H1 (cell line): ENCODE results near the gene PDGFB. TPM values are rescaled to one million over a fixed set of nuclear protein-coding genes. Genes with fewer than 3 reads are reported as not detected.

Experiments used
- CTCF ChIA-PET: fragments of 300-600 bp; sonication (Branson Sonifier 250); formaldehyde crosslinking; loops from one replicate; lab custom pipeline; 2021; ENCODE audit not compliant: partially characterized antibody; lab: Charles Lee
- POLR2A ChIA-PET: fragments of 300-600 bp; sonication (Branson Sonifier 250); formaldehyde crosslinking; loops from one replicate; lab custom pipeline; 2021; ENCODE audit warnings: inconsistent platforms; ENCODE audit not compliant: partially characterized antibody; lab: Charles Lee
- DNase-seq, 2 experiments: peaks; one replicate each; pipeline versions ENCODE4 v3.0.0 to v3.0.0-alpha.2; 2010 to 2022; ENCODE audit warnings: low spot score in 2 of 2, low read depth in 1 of 2, mixed read lengths in 1 of 2
- FAIRE-seq: peaks from 2 replicates; lab custom pipeline; 2011; peaks lifted over from hg19 to GRCh38; lab: Jason Lieb, UNC
- H2AFZ ChIP-seq: 2 replicates; pipeline ENCODE4 v1.8.1; 2012; ENCODE audit warnings: low read length, inconsistent platforms
- H2AK5ac ChIP-seq: 2 replicates; pipeline ENCODE4 v1.6.1; 2013; ENCODE audit warnings: low read depth, low read length
- H2BK120ac ChIP-seq: replicated peaks from 2 replicates; pipeline ENCODE3; 2013; ENCODE audit warnings: low read depth, low read length, inconsistent platforms
- H2BK12ac ChIP-seq: 2 replicates; pipeline ENCODE4 v1.6.1; 2013; ENCODE audit warnings: low read depth, low read length
- H2BK15ac ChIP-seq: 2 replicates; pipeline ENCODE4 v1.6.1; 2013; ENCODE audit warnings: low read length
- H2BK20ac ChIP-seq: 2 replicates; pipeline ENCODE4 v1.6.1; 2013; ENCODE audit warnings: low read length
- H2BK5ac ChIP-seq: 2 replicates; pipeline ENCODE4 v1.6.1; 2013; ENCODE audit warnings: low read depth, low read length
- H3K14ac ChIP-seq: 2 replicates; pipeline ENCODE4 v1.6.1; 2013; ENCODE audit warnings: inconsistent platforms; ENCODE audit not compliant: insufficient read length
- H3K18ac ChIP-seq: 2 replicates; pipeline ENCODE4 v1.6.1; 2013; ENCODE audit warnings: low read length; ENCODE audit errors: extremely low read depth
- H3K23ac ChIP-seq: 2 replicates; pipeline ENCODE4 v1.6.1; 2013; ENCODE audit warnings: inconsistent platforms; ENCODE audit not compliant: insufficient read length
- H3K23me2 ChIP-seq: 2 replicates; pipeline ENCODE4 v1.6.1; 2013; ENCODE audit warnings: low read depth, low read length
- H3K27ac ChIP-seq: 2 replicates; pipeline ENCODE4 v1.6.1; 2011; ENCODE audit warnings: low read depth, low read length, inconsistent platforms
- H3K27me3 ChIP-seq, 4 experiments: replicated peaks in 1 of 4; 1 replicate in 1 of 4; 2 replicates in 3 of 4; pipeline versions ENCODE4 v1.6.1 to v1.8.1; 2011 to 2013; ENCODE audit warnings: low read length in 3 of 4, mild to moderate bottlenecking in 3 of 4, inconsistent platforms in 2 of 4, mixed read lengths in 2 of 4, moderate library complexity in 1 of 4; ENCODE audit not compliant: control insufficient read depth in 3 of 4, insufficient read depth in 3 of 4; ENCODE audit errors: extremely low read depth in 1 of 4
- H3K36me3 ChIP-seq, 4 experiments: 2 replicates each; pipeline versions ENCODE4 v1.6.1 to v1.8.1; 2011 to 2013; ENCODE audit warnings: mild to moderate bottlenecking in 4 of 4, low read length in 3 of 4, moderate library complexity in 2 of 4, control low read depth in 1 of 4, inconsistent platforms in 1 of 4; ENCODE audit not compliant: insufficient read depth in 4 of 4, control insufficient read depth in 2 of 4
- H3K4ac ChIP-seq: replicated peaks from 2 replicates; pipeline ENCODE3; 2013; ENCODE audit warnings: low read length, low read depth, mixed read lengths, inconsistent platforms; ENCODE audit not compliant: insufficient read length
- H3K4me1 ChIP-seq, 4 experiments: replicated peaks in 1 of 4; 1 replicate in 1 of 4; 2 replicates in 3 of 4; pipeline versions ENCODE4 v1.6.1 to v1.8.1; 2011 to 2013; ENCODE audit warnings: low read length in 3 of 4, inconsistent platforms in 2 of 4, mixed read lengths in 1 of 4; ENCODE audit not compliant: insufficient read depth in 4 of 4, control insufficient read depth in 3 of 4
- H3K4me2 ChIP-seq, 2 experiments: 2 replicates each; pipeline versions ENCODE4 v1.6.1 to v1.8.1; 2011 to 2013; ENCODE audit warnings: low read depth in 2 of 2, low read length in 2 of 2, control low read depth in 1 of 2, inconsistent platforms in 1 of 2, mild to moderate bottlenecking in 1 of 2; ENCODE audit not compliant: insufficient read depth in 1 of 2
- H3K4me3 ChIP-seq, 4 experiments: fragments of 200-600, 300-600 bp in 1 of 4; sonication (generic), shearing (Covaris generic), sonication (Bioruptor Twin) in 1 of 4; 2 replicates each; pipeline versions ENCODE4 v1.5.1 to v1.8.1; 2011 to 2016; ENCODE audit warnings: low read length in 4 of 4, low read depth in 3 of 4, control low read depth in 2 of 4, inconsistent platforms in 2 of 4, mild to moderate bottlenecking in 2 of 4, mixed read lengths in 1 of 4, moderate library complexity in 1 of 4; ENCODE audit not compliant: insufficient read depth in 2 of 4; ENCODE audit errors: extremely low read depth in 1 of 4
- H3K56ac ChIP-seq: replicated peaks from 2 replicates; pipeline ENCODE3; 2013; ENCODE audit warnings: low read depth, mild to moderate bottlenecking, mixed read lengths, low read length, inconsistent platforms; ENCODE audit not compliant: insufficient read length
- H3K79me1 ChIP-seq: 2 replicates; pipeline ENCODE4 v1.6.1; 2013; ENCODE audit warnings: low read depth, low read length, control low read depth
- H3K79me2 ChIP-seq, 2 experiments: 2 replicates each; pipeline versions ENCODE4 v1.6.1 to v1.8.1; 2012 to 2013; ENCODE audit warnings: low read length in 2 of 2, mild to moderate bottlenecking in 2 of 2, inconsistent platforms in 1 of 2; ENCODE audit not compliant: insufficient read depth in 2 of 2, control insufficient read depth in 1 of 2
- H3K9ac ChIP-seq, 4 experiments: replicated peaks in 1 of 4; 1 replicate in 1 of 4; 2 replicates in 3 of 4; pipeline versions ENCODE4 v1.6.1 to v1.8.1; 2011 to 2013; ENCODE audit warnings: low read depth in 3 of 4, low read length in 3 of 4, control low read depth in 2 of 4, mild to moderate bottlenecking in 2 of 4, moderate library complexity in 2 of 4, inconsistent platforms in 1 of 4; ENCODE audit errors: extremely low read depth in 1 of 4
- H3K9me3 ChIP-seq, 2 experiments: 2 replicates each; pipeline versions ENCODE4 v1.6.1 to v1.8.1; 2012 to 2013; ENCODE audit warnings: mild to moderate bottlenecking in 2 of 2, moderate library complexity in 2 of 2, control low read depth in 1 of 2, inconsistent platforms in 1 of 2, low read depth in 1 of 2, low read length in 1 of 2, mixed read lengths in 1 of 2; ENCODE audit not compliant: insufficient read depth in 2 of 2
- H4K20me1 ChIP-seq, 2 experiments: replicated peaks in 1 of 2; 2 replicates each; pipeline versions ENCODE3 to v1.8.1; 2011 to 2013; ENCODE audit warnings: inconsistent platforms in 2 of 2, low read length in 2 of 2, mild to moderate bottlenecking in 1 of 2; ENCODE audit not compliant: insufficient read depth in 2 of 2, control insufficient read depth in 1 of 2
- H4K5ac ChIP-seq: 2 replicates; pipeline ENCODE4 v1.6.1; 2013; ENCODE audit warnings: low read length, low read depth, mixed read lengths, inconsistent platforms; ENCODE audit not compliant: insufficient read length
- H4K8ac ChIP-seq: 2 replicates; pipeline ENCODE4 v1.8.0; 2013; ENCODE audit warnings: mild to moderate bottlenecking, moderate library complexity, low read length, inconsistent platforms; ENCODE audit not compliant: insufficient read depth; ENCODE audit errors: extremely low read depth
- H4K91ac ChIP-seq: replicated peaks from 2 replicates; pipeline ENCODE3; 2013; ENCODE audit warnings: low read length, mixed read lengths, inconsistent platforms; ENCODE audit not compliant: insufficient read length
- ASH2L ChIP-seq: fragments of 200-600, 300-600 bp; sonication (generic); IDR thresholded peaks from one replicate; pipeline ENCODE4 v1.7.1; 2017; ENCODE audit warnings: low read length
- CTCF ChIP-seq, 3 experiments: IDR thresholded peaks; 1 replicate in 2 of 3; 2 replicates in 1 of 3; pipeline versions ENCODE4 v1.5.1 to v1.6.1; 2011; ENCODE audit warnings: low read length in 3 of 3, mild to moderate bottlenecking in 3 of 3, inconsistent platforms in 2 of 3, low read depth in 1 of 3, moderate library complexity in 1 of 3; ENCODE audit not compliant: insufficient read depth in 1 of 3; ENCODE audit errors: control extremely low read depth in 1 of 3
- POLR2A ChIP-seq, 2 experiments: IDR thresholded peaks; 1 replicate in 1 of 2; 2 replicates in 1 of 2; pipeline ENCODE4 v1.6.1; 2011; ENCODE audit warnings: low read depth in 2 of 2, low read length in 2 of 2, mild to moderate bottlenecking in 2 of 2; ENCODE audit errors: control extremely low read depth in 1 of 2
- POLR2AphosphoS5 ChIP-seq: IDR thresholded peaks from 2 replicates; pipeline ENCODE4 v1.6.1; 2011; ENCODE audit warnings: low read depth, low read length
- RAD21 ChIP-seq, 2 experiments: IDR thresholded peaks in 1 of 2; conservative IDR thresholded peaks in 1 of 2; 2 replicates each; pipeline ENCODE4 v1.6.1; 2011; ENCODE audit warnings: low read depth in 2 of 2, low read length in 2 of 2, improper control_type of control experiment in 1 of 2, inconsistent platforms in 1 of 2, mild to moderate bottlenecking in 1 of 2, moderate library complexity in 1 of 2
- WGBS, 2 experiments: shearing (Covaris generic) in 1 of 2; methylation state at CpG; one replicate each; pipeline versions ENCODE4 v1.1.6 to v1.1.7; 2013 to 2015; ENCODE audit warnings: low lambda C conversion rate in 2 of 2, mixed read lengths in 2 of 2, inconsistent platforms in 1 of 2, low coverage in 1 of 2, missing lambda C conversion rate in 1 of 2; ENCODE audit not compliant: insufficient replicate concordance in 2 of 2, insufficient coverage in 1 of 2, insufficient read length in 1 of 2; ENCODE audit errors: extremely low coverage in 1 of 2, missing lambda C conversion rate in 1 of 2; 5-methylcytosine and 5-hydroxymethylcytosine counted together
- polyA plus RNA-seq, 7 experiments: library from polyadenylated mRNA; depleted of rRNA in 3 of 7; stranded (reverse) in 5 of 7; unstranded in 2 of 7; fragments of >200 nt in 5 of 7; fragments of 200-250 nt in 2 of 7; gene quantifications; 1 replicate in 5 of 7; 2 replicates in 1 of 7; 4 replicates in 1 of 7; pipeline versions ENCODE4 v1.2.1 to v1.2.3, GENCODE V29; 2011 to 2013; ENCODE audit warnings: missing spikeins in 2 of 7, mixed read lengths in 2 of 7
- total RNA-seq: library from RNA; stranded (reverse); fragmentation: NEBNext Ultra II Directional; extraction: Animal tissue kit (Norgen Biotek cat#: 25700); gene quantifications from 2 replicates; pipeline ENCODE4 v1.2.1, GENCODE V29; 2021

PDGFB gene
- total and polyA plus RNA-seq, 2 of the 8 experiments (the other 6 are each of a cell fraction or from before 2014, with no cell fraction given), result 3.9 to 8.5 TPM

GRCh38 chr22:39209756-39210155 is 35.0 kb downstream of the PDGFB start:
- no peaks in the 10 kb centered on the region for H3K9me3 ChIP-seq
- ChIA-PET POLR2A (interaction anchor here (0.7 to 5.3 kb wide), 12 partner anchors 9 to 109 kb away, joined by 3 to 28 read pairs (median 4); partner anchors contain the start of gene RPL3), CTCF (interaction anchor here (0.6 to 2.1 kb wide), 11 partner anchors 29 to 122 kb away, joined by 3 to 7 read pairs (median 3); no protein-coding TSS in a partner anchor)
- peak overlapping the region; percentile 52; the same call in 1 of the 2 replicates for H2BK12ac ChIP-seq
- 86% methylated on average over 9 of the region's 9 CpGs; no CpG with 5 or more reads in 1 of the 2 experiments for WGBS, 2 experiments
- H2AK5ac ChIP-seq, result peak overlapping the region; percentile 70; the same call in 1 of the 2 replicates
- no peak overlapping the region for H3K4ac ChIP-seq
- no peak overlapping the region for H2BK5ac ChIP-seq
- peaks cover 12 to 26% (median 17%) of the 10 kb centered on the region in 4 experiments for H3K4me1 ChIP-seq
- H3K9ac ChIP-seq, result no peak overlapping the region
- H2BK15ac ChIP-seq, result peak overlapping the region; percentile 31; the same call in 1 of the 2 replicates
- peak overlapping the region; percentile 35; the same call in 1 of the 2 replicates for H4K8ac ChIP-seq
- DNase-seq (peak in 1 of 2 experiments; percentile 47), FAIRE-seq (no peak)
- H3K23me2 ChIP-seq, result no peaks in the 10 kb centered on the region; the same call in 1 of the 2 replicates
- H3K56ac ChIP-seq, result no peak overlapping the region
- H3K4me3 ChIP-seq, result no peak overlapping the region
- H3K4me2 ChIP-seq, result no peak overlapping the region
- no peak overlapping the region for H4K91ac ChIP-seq
- H3K18ac ChIP-seq, result no peak overlapping the region
- H2BK120ac ChIP-seq, result no peak overlapping the region
- no peak overlapping the region for H3K14ac ChIP-seq
- no peak overlapping the region for H3K27ac ChIP-seq
- H3K79me1 ChIP-seq, result no peaks in the 10 kb centered on the region
- H3K23ac ChIP-seq, result no peak overlapping the region
- no peak overlapping the region for H2BK20ac ChIP-seq
- H4K20me1 ChIP-seq, result no peaks in the 10 kb centered on the region
- no peaks in the 10 kb centered on the region for H3K27me3 ChIP-seq
- no peaks in the 10 kb centered on the region for H3K79me2 ChIP-seq
- no peaks in the 10 kb centered on the region for H3K36me3 ChIP-seq
- H2AFZ ChIP-seq, result no peak overlapping the region
- TF ChIP-seq POLR2AphosphoS5 (0 out of 2 replicates have a peak, but pooled peaks have one; percentile 16), POLR2A (IDR thresholded peaks at IDR 0.05; ENCODE audit: control extremely low read depth in 1 of 2, low read depth in 2 of 2, low read length in 2 of 2) (0 out of 3 replicates have a peak, but pooled peaks of 1 of the 2 experiments have one; percentile 20), CTCF (IDR thresholded peaks at IDR 0.05; ENCODE audit: control extremely low read depth in 1 of 3, insufficient read depth in 1 of 3, low read depth in 1 of 3, low read length in 3 of 3) (peak in 2 of 3 experiments; percentile 7 to 8; a peak in 2 of 4 replicates), RAD21 (IDR thresholded peaks at IDR 0.05 in 1 of 2, conservative IDR thresholded peaks at IDR 0.05 in 1 of 2; ENCODE audit: low read depth in 2 of 2, low read length in 2 of 2) (0 out of 4 replicates have a peak, but pooled peaks of 1 of the 2 experiments have one; percentile 7), ASH2L (no peak)
- H4K5ac ChIP-seq, result no peak overlapping the region
